Measurements from ENCODE around the gene TGFBR3.

TGFBR3 gene

DNA sequence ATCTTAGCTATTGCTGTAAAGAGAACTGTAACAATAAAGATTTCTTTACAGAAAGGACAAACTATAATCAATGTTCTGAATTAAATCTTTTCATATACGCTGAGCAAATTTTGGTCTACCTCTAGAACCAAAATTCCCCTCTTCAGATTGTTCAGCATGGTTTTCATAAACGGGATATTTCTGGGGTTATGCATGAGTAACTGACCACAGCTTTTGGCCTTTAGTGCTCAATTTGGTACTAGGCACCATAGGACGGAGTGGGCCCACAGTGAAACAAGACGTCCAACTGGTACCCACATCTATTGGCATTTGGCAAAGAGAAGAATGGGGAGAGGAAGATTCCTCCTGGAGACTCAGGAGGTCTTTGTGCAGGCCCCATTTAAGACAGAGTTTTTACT, 184.5 kb downstream of the TGFBR3 start:
- ChIA-PET POLR2A (no interaction called here), CTCF (no interaction called here)
- Histone ChIP-seq H3K4me1 (ENCODE audit: control insufficient read depth, insufficient read depth, low read length) (no peaks in the 10 kb centered on the region), H3K27ac (ENCODE audit: extremely low read depth, low read depth, low read length) (no peak overlapping the region), H3K9me3 (ENCODE audit: control insufficient read depth, insufficient read depth, low read depth, low read length) (no peaks in the 10 kb centered on the region), H3K36me3 (ENCODE audit: control insufficient read depth in 2 of 2, insufficient read depth in 1 of 2, low read length in 2 of 2) (no peaks in the 10 kb centered on the region), H3K4me3 (ENCODE audit: low read depth, low read length) (no peak overlapping the region)
- TF ChIP-seq ZNF174 (tag by site-specific recombination; IDR thresholded peaks at IDR 0.05) (no peak), SP2 (tag by site-specific recombination; IDR thresholded peaks at IDR 0.05) (no peak), ZBTB20 (tag by site-specific recombination; IDR thresholded peaks at IDR 0.05) (no peak), ZNF571 (tag by site-specific recombination; IDR thresholded peaks at IDR 0.05) (no peak), YY2 (tag by site-specific recombination; IDR thresholded peaks at IDR 0.05) (no peak), ZNF202 (tag by site-specific recombination; IDR thresholded peaks at IDR 0.05; ENCODE audit: borderline replicate concordance) (no peak), ZNF621 (tag by site-specific recombination; IDR thresholded peaks at IDR 0.05) (no peak), ZNF423 (tag by site-specific recombination; IDR thresholded peaks at IDR 0.05) (no peak), ZNF239 (tag by site-specific recombination; IDR thresholded peaks at IDR 0.05) (no peak), ZNF416 (tag by site-specific recombination; IDR thresholded peaks at IDR 0.05) (no peak), ZNF654 (tag by site-specific recombination; IDR thresholded peaks at IDR 0.05; ENCODE audit: low read depth) (no peak), ZXDB (tag by site-specific recombination; IDR thresholded peaks at IDR 0.05) (no peak), ZNF623 (tag by site-specific recombination; IDR thresholded peaks at IDR 0.05) (no peak), ZNF214 (tag by site-specific recombination; IDR thresholded peaks at IDR 0.05; ENCODE audit: borderline replicate concordance) (no peak), ZNF830 (tag by site-specific recombination; IDR thresholded peaks at IDR 0.05; ENCODE audit: low read depth) (no peak), HOXA7 (CRISPR knock-in tag; IDR thresholded peaks at IDR 0.05; ENCODE audit: borderline replicate concordance) (no peak)
- TF ChIP-seq, protein P1, sequence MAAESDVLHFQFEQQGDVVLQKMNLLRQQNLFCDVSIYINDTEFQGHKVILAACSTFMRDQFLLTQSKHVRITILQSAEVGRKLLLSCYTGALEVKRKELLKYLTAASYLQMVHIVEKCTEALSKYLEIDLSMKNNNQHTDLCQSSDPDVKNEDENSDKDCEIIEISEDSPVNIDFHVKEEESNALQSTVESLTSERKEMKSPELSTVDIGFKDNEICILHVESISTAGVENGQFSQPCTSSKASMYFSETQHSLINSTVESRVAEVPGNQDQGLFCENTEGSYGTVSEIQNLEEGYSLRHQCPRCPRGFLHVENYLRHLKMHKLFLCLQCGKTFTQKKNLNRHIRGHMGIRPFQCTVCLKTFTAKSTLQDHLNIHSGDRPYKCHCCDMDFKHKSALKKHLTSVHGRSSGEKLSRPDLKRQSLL (tag by site-specific recombination; IDR thresholded peaks at IDR 0.05), result no peak
- TF ChIP-seq, protein P2, sequence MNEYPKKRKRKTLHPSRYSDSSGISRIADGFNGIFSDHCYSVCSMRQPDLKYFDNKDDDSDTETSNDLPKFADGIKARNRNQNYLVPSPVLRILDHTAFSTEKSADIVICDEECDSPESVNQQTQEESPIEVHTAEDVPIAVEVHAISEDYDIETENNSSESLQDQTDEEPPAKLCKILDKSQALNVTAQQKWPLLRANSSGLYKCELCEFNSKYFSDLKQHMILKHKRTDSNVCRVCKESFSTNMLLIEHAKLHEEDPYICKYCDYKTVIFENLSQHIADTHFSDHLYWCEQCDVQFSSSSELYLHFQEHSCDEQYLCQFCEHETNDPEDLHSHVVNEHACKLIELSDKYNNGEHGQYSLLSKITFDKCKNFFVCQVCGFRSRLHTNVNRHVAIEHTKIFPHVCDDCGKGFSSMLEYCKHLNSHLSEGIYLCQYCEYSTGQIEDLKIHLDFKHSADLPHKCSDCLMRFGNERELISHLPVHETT (tag by site-specific recombination; IDR thresholded peaks at IDR 0.05), result no peak

DNA sequence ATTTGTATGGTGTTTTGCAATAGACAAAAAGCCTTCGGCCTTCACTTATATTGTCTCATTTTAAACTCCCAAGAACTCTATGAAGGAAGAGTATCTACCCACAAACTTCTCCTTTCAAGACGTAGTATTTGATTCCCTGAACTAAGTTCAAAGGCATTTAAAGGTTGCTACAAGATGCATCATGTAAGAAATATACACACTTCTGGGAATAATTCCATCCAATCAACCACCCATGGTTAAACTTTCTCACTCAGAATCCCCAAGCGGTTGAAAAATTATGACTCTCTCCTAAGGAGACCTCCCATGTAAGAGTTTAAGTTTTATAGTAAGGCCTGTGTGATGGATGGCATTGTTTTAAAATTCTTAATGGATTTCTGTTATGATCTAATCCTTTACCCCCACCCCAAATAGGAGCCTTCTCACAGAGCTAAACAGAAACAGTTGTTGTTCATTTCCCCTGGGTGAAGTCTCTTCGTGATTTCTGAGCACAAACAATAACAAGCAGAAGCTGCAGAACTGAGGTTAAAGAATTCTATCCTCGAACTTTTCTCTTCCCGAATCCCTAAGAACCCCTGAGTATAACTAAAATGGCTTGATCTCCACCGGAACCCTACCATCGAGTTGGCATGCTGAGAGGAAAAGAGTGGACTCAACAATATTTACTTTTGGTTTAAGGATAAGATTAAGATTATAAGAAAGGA, 185.0 kb downstream of the TGFBR3 start:
- no peak for TF ChIP-seq ZNF837 (tag by site-specific recombination; IDR thresholded peaks at IDR 0.05)
- TF ChIP-seq ZEB2 (tag by site-specific recombination; IDR thresholded peaks at IDR 0.05), result no peak
- no peak for TF ChIP-seq ZNF37A (tag by site-specific recombination; IDR thresholded peaks at IDR 0.05)
- TF ChIP-seq ZNF600 (tag by site-specific recombination; IDR thresholded peaks at IDR 0.05), result no peak
- TF ChIP-seq ZNF350 (tag by site-specific recombination; IDR thresholded peaks at IDR 0.05), result no peak
- TF ChIP-seq ZBTB20 (tag by site-specific recombination; IDR thresholded peaks at IDR 0.05), result no peak
- no peak for TF ChIP-seq GLIS2 (tag by site-specific recombination; IDR thresholded peaks at IDR 0.05)
- no peak for TF ChIP-seq TRIM28 (IDR thresholded peaks at IDR 0.05; ENCODE audit: borderline replicate concordance, low read length)
- no peak for TF ChIP-seq ZNF23 (tag by site-specific recombination; IDR thresholded peaks at IDR 0.05; ENCODE audit: borderline replicate concordance)
- no peak for TF ChIP-seq HOXD13 (CRISPR knock-in tag; IDR thresholded peaks at IDR 0.05; ENCODE audit: borderline replicate concordance)
- TF ChIP-seq ZNF274 (IDR thresholded peaks at IDR 0.05; ENCODE audit: low read length), result no peak
- TF ChIP-seq ZNF274 (tag by site-specific recombination; IDR thresholded peaks at IDR 0.05; ENCODE audit: borderline replicate concordance), result no peak
- no peak for TF ChIP-seq ZNF404 (tag by site-specific recombination; IDR thresholded peaks at IDR 0.05)
- TF ChIP-seq WT1 (tag by site-specific recombination; IDR thresholded peaks at IDR 0.05), result no peak
- TF ChIP-seq ZNF660 (tag by site-specific recombination; IDR thresholded peaks at IDR 0.05), result no peak
- TF ChIP-seq, protein P3, sequence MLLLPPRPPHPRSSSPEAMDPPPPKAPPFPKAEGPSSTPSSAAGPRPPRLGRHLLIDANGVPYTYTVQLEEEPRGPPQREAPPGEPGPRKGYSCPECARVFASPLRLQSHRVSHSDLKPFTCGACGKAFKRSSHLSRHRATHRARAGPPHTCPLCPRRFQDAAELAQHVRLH (tag by site-specific recombination; IDR thresholded peaks at IDR 0.05), result no peak
- no peak for TF ChIP-seq ZNF548 (tag by site-specific recombination; IDR thresholded peaks at IDR 0.05)
- no peaks in the 10 kb centered on the region for H3K36me3 ChIP-seq (ENCODE audit: control insufficient read depth in 2 of 2, insufficient read depth in 1 of 2, low read length in 2 of 2)
- no peaks in the 10 kb centered on the region for H3K4me1 ChIP-seq (ENCODE audit: control insufficient read depth, insufficient read depth, low read length)
- ChIA-PET CTCF (no interaction called here), POLR2A (no interaction called here)
- no peak overlapping the region for H3K4me3 ChIP-seq (ENCODE audit: low read depth, low read length)
- H3K9me3 ChIP-seq (ENCODE audit: control insufficient read depth, insufficient read depth, low read depth, low read length), result no peaks in the 10 kb centered on the region
- H3K27ac ChIP-seq (ENCODE audit: extremely low read depth, low read depth, low read length), result no peak overlapping the region
